Measurements from ENCODE around the gene ADAMTSL3.

GRCh38 chr15:83694536-83694935 lies 40.6 kb downstream of the ADAMTSL3 start:
- no peak for TF ChIP-seq CTCF (IDR thresholded peaks at IDR 0.05)
- TF ChIP-seq CREB1 (CRISPR knock-in tag; IDR thresholded peaks at IDR 0.05), result no peak
- TF ChIP-seq TP53 (CRISPR knock-in tag; IDR thresholded peaks at IDR 0.05), result no peak
- TF ChIP-seq, protein P1, sequence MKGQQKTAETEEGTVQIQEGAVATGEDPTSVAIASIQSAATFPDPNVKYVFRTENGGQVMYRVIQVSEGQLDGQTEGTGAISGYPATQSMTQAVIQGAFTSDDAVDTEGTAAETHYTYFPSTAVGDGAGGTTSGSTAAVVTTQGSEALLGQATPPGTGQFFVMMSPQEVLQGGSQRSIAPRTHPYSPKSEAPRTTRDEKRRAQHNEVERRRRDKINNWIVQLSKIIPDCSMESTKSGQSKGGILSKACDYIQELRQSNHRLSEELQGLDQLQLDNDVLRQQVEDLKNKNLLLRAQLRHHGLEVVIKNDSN (CRISPR knock-in tag; IDR thresholded peaks at IDR 0.05), result no peak
- TF ChIP-seq, protein P2, sequence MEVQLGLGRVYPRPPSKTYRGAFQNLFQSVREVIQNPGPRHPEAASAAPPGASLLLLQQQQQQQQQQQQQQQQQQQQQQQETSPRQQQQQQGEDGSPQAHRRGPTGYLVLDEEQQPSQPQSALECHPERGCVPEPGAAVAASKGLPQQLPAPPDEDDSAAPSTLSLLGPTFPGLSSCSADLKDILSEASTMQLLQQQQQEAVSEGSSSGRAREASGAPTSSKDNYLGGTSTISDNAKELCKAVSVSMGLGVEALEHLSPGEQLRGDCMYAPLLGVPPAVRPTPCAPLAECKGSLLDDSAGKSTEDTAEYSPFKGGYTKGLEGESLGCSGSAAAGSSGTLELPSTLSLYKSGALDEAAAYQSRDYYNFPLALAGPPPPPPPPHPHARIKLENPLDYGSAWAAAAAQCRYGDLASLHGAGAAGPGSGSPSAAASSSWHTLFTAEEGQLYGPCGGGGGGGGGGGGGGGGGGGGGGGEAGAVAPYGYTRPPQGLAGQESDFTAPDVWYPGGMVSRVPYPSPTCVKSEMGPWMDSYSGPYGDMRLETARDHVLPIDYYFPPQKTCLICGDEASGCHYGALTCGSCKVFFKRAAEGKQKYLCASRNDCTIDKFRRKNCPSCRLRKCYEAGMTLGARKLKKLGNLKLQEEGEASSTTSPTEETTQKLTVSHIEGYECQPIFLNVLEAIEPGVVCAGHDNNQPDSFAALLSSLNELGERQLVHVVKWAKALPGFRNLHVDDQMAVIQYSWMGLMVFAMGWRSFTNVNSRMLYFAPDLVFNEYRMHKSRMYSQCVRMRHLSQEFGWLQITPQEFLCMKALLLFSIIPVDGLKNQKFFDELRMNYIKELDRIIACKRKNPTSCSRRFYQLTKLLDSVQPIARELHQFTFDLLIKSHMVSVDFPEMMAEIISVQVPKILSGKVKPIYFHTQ (CRISPR knock-in tag; IDR thresholded peaks at IDR 0.05), result no peak
- no peak for TF ChIP-seq HMGA2 (CRISPR knock-in tag; IDR thresholded peaks at IDR 0.05)
- TF ChIP-seq AFF4 (CRISPR knock-in tag; IDR thresholded peaks at IDR 0.05; ENCODE audit: borderline replicate concordance), result no peak
